GM18507 (cell line): ENCODE results near the gene FMN2.

ENCODE experiments used
- DNase-seq: peaks from one replicate; pipeline ENCODE4 v3.0.0; 2011; ENCODE audit warnings: low read depth; ENCODE audit not compliant: insufficient read length; ENCODE audit errors: extremely low spot score
- FAIRE-seq: peaks from 2 replicates; lab custom pipeline; 2011; peaks lifted over from hg19 to GRCh38; lab: Jason Lieb, UNC

FMN2 gene

GRCh38 chr1:240091614-240092300, at the start of gene FMN2:
TSS of gene FMN2 (plus strand) at chr1:240091883. CDS start at chr1:240092110, 227 bp downstream.
- FAIRE-seq (no peak), DNase-seq (no peak)

- FAIRE-seq (no peak), DNase-seq (no peak)
These were observed 47.1 kb upstream of the FMN2 start for GRCh38 chr1:240044620-240045019.

- no peak for FAIRE-seq
These were observed 45.7 kb upstream of the FMN2 start for GRCh38 chr1:240046000-240046399.

GRCh38 chr1:240054109-240054701, 37.5 kb upstream of the FMN2 start:
- FAIRE-seq (no peak), DNase-seq (no peak)

More at GRCh38 chr1:240046000-240046399, 45.7 kb upstream of the FMN2 start:
- DNase-seq, result no peak

- no peak for FAIRE-seq
- no peak for DNase-seq
These were observed 35.7 kb upstream of the FMN2 start for GRCh38 chr1:240055936-240056335.

- DNase-seq, result no peak
- no peak for FAIRE-seq
These were observed 35.3 kb upstream of the FMN2 start for GRCh38 chr1:240056350-240056749.

GRCh38 chr1:240058049-240058448, 33.6 kb upstream of the FMN2 start:
- no peak for DNase-seq
- no peak for FAIRE-seq

GRCh38 chr1:240068961-240069360, 22.7 kb upstream of the FMN2 start:
- FAIRE-seq (no peak), DNase-seq (no peak)

GRCh38 chr1:240070188-240070587, 21.5 kb upstream of the FMN2 start:
- DNase-seq, result no peak
- no peak for FAIRE-seq

- FAIRE-seq (no peak), DNase-seq (no peak)
These were observed 18.6 kb upstream of the FMN2 start for GRCh38 chr1:240073097-240073496.

GRCh38 chr1:240074422-240074821, 17.3 kb upstream of the FMN2 start:
- DNase-seq, result no peak
- FAIRE-seq, result no peak

- no peak for DNase-seq
- FAIRE-seq, result no peak
These were observed 16.8 kb upstream of the FMN2 start for GRCh38 chr1:240074908-240075307.

GRCh38 chr1:240084337-240084736, 7.3 kb upstream of the FMN2 start:
- no peak for DNase-seq
- FAIRE-seq, result no peak

- DNase-seq, result no peak
- FAIRE-seq, result no peak
These were observed 6.9 kb upstream of the FMN2 start for GRCh38 chr1:240084749-240085148.

- FAIRE-seq (no peak), DNase-seq (no peak)
These were observed 5.0 kb upstream of the FMN2 start for GRCh38 chr1:240086726-240087125.

- FAIRE-seq (no peak), DNase-seq (no peak)
These were observed 1.7 kb upstream of the FMN2 start for GRCh38 chr1:240090014-240090413.

- FAIRE-seq (no peak), DNase-seq (no peak)
These were observed 604 bp upstream of the FMN2 start for GRCh38 chr1:240090957-240091600.

GRCh38 chr1:240092301-240093119, 827 bp downstream of the FMN2 start:
- DNase-seq (no peak), FAIRE-seq (no peak)

GRCh38 chr1:240093120-240093961, 1.7 kb downstream of the FMN2 start:
- FAIRE-seq (no peak), DNase-seq (no peak)
